Uterus (tissue), 2 donors: ENCODE data around the gene RAPH1.

ENCODE experiments used
- POLR2A ChIP-seq, 2 donors: fragments of 450-650 bp; IDR thresholded peaks; one replicate each; pipeline ENCODE4 v1.6.1; 2016; ENCODE audit warnings: antibody characterized with exemption in 2 of 2, mild to moderate bottlenecking in 1 of 2, moderate library complexity in 1 of 2
- TF ChIP-seq, protein P1 (sequence below), 4 experiments: fragments of 200-600 bp in 2 of 4; fragments of 450-650 bp in 2 of 4; sonication (generic) in 2 of 4; IDR thresholded peaks; one replicate each; pipeline ENCODE4 v1.5.1; 2016 to 2019; ENCODE audit warnings: antibody characterized with exemption in 4 of 4, mild to moderate bottlenecking in 2 of 4, moderate library complexity in 1 of 4

DNA sequence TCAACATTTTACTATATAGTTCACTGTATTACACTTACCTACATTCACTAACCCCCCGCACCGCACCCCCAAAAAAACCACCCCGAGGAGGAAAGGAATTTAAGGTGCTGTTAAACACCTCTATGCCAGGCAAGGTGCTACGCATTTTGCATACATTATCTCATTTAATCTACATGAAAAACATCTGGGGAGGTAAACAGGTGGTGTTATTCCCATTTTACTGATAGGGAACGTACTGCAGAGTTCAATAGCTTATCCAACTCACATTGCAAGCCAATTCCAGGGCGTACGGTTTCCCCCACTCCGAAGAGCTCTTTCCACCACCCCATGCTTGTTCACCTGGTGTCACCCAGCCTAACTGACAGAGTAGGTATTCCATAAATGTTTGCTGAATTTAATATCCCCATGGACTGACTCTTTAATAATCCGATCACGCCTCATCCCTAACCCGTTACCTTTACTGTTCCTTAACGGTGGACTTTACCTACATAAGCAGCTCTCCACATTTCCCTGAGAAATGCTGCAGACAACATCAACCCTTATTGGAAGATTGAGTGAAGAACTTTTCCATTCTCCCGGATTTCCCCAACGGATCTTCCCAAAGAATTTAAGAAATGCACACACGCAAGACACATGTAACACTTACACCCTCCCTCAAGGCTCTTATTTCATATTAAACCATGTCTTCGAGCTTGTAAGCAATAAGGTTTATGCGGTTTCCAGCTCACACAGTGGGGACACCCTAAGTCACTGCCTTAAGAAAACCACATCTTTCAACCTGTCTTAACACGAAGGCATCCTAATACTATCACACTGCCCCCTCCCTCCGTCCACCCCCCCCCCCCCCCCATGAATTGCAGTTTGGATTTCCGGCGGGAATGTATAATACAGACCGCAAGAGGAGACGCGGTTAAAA, 1.2 kb downstream of the RAPH1 start:
- TF ChIP-seq, protein P1, sequence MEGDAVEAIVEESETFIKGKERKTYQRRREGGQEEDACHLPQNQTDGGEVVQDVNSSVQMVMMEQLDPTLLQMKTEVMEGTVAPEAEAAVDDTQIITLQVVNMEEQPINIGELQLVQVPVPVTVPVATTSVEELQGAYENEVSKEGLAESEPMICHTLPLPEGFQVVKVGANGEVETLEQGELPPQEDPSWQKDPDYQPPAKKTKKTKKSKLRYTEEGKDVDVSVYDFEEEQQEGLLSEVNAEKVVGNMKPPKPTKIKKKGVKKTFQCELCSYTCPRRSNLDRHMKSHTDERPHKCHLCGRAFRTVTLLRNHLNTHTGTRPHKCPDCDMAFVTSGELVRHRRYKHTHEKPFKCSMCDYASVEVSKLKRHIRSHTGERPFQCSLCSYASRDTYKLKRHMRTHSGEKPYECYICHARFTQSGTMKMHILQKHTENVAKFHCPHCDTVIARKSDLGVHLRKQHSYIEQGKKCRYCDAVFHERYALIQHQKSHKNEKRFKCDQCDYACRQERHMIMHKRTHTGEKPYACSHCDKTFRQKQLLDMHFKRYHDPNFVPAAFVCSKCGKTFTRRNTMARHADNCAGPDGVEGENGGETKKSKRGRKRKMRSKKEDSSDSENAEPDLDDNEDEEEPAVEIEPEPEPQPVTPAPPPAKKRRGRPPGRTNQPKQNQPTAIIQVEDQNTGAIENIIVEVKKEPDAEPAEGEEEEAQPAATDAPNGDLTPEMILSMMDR (IDR thresholded peaks at IDR 0.05): no peak
- TF ChIP-seq POLR2A (IDR thresholded peaks at IDR 0.05): no peak
